Muscle of back (tissue), 11 donors: ENCODE results near the gene CEND1. TPM values are rescaled to one million over a fixed set of nuclear protein-coding genes. Genes with fewer than 3 reads are reported as not detected.

Source experiments
- DNase-seq, 3 donors: peaks; one replicate each; pipeline versions ENCODE4 v3.0.0 to v3.0.0-alpha.2; 2013
- polyA plus RNA-seq, 10 donors: library from polyadenylated mRNA; unstranded; fragments of 120-200 nt; gene quantifications; one replicate each; pipeline ENCODE4 v1.2.1, GENCODE V29; 2013; ENCODE audit not compliant: insufficient read length in 10 of 10

Gene CEND1
- polyA plus RNA-seq, 10 donors, result 0.35 to 1.0 (median 0.60) TPM

- no peak for DNase-seq
These were observed 23.2 kb upstream of the CEND1 start for GRCh38 chr11:813072-813455.

GRCh38 chr11:812390-812789, 22.5 kb upstream of the CEND1 start:
- DNase-seq, result no peak

- DNase-seq, result no peak
These were observed 21.8 kb upstream of the CEND1 start for GRCh38 chr11:811446-812245.

- no peak for DNase-seq
These were observed 20.2 kb upstream of the CEND1 start for GRCh38 chr11:810040-810567.

- DNase-seq, result peak; percentile 98 to 100 (median 99)
These were observed 19.6 kb upstream of the CEND1 start, which contains the start of gene RPLP2 for GRCh38 chr11:809287-810039. RPLP2 (plus strand) TSS chr11:809967; CDS start chr11:810235, 268 bp downstream.

- no peak for DNase-seq
These were observed 18.8 kb upstream of the CEND1 start for GRCh38 chr11:808427-809286.

- no peak for DNase-seq
These were observed 14.7 kb upstream of the CEND1 start for GRCh38 chr11:804599-804964.

GRCh38 chr11:803770-804598, 14.1 kb upstream of the CEND1 start:
- no peak for DNase-seq

- DNase-seq, result no peak
These were observed 13.5 kb upstream of the CEND1 start for GRCh38 chr11:803467-803742.

- DNase-seq, result no peak
These were observed 13.0 kb upstream of the CEND1 start for GRCh38 chr11:802693-803466.

- DNase-seq, result no peak
These were observed 12.2 kb upstream of the CEND1 start for GRCh38 chr11:802018-802617.

- no peak for DNase-seq
These were observed 11.3 kb upstream of the CEND1 start for GRCh38 chr11:801097-801780.

GRCh38 chr11:800473-800872, 10.6 kb upstream of the CEND1 start:
- no peak for DNase-seq

GRCh38 chr11:799641-800316, 9.9 kb upstream of the CEND1 start:
- DNase-seq, result no peak

- peak; percentile 75 to 95 (median 88) for DNase-seq
These were observed 8.3 kb upstream of the CEND1 start, which contains the start of gene SLC25A22 for GRCh38 chr11:798093-798713. SLC25A22 (minus strand) TSS chr11:798281; CDS start chr11:795006, 3,275 bp downstream.

GRCh38 chr11:797296-798092, 7.6 kb upstream of the CEND1 start:
- DNase-seq, result peak; percentile 78 to 95 (median 87)
